AG08396 (cell line): ENCODE results near the gene PDE3B.
"Not testable (repeated sequence)": the region's sequence is repeated elsewhere in the genome, so short reads cannot be mapped to it uniquely, and the experiment has no call there.

ENCODE experiments used
- DNase-seq: peaks from one replicate; pipeline ENCODE4 v3.0.0; 2012; ENCODE audit warnings: low spot score, mixed read lengths

The PDE3B gene

GRCh38 chr11:14748090-14748489, 104.5 kb downstream of the PDE3B start:
- DNase-seq, result no peak

GRCh38 chr11:14750911-14751310, 107.3 kb downstream of the PDE3B start:
- no peak for DNase-seq

- no peak for DNase-seq
Measured at GRCh38 chr11:14751975-14752407, 108.4 kb downstream of the PDE3B start.

GRCh38 chr11:14755140-14755539, 111.5 kb downstream of the PDE3B start:
- no peak for DNase-seq

GRCh38 chr11:14756349-14756748, 112.7 kb downstream of the PDE3B start:
- no peak for DNase-seq

GRCh38 chr11:14759300-14760012, 115.9 kb downstream of the PDE3B start:
- DNase-seq, result not testable (repeated sequence)

- no peak for DNase-seq
Measured at GRCh38 chr11:14764179-14764578, 120.6 kb downstream of the PDE3B start.

GRCh38 chr11:14764579-14765527, 121.2 kb downstream of the PDE3B start:
- DNase-seq, result no peak

GRCh38 chr11:14766585-14766984, 123.0 kb downstream of the PDE3B start:
- DNase-seq, result no peak

GRCh38 chr11:14768526-14769188, 125.1 kb downstream of the PDE3B start:
- DNase-seq, result no peak

- no peak for DNase-seq
Measured at GRCh38 chr11:14773755-14774154, 130.2 kb downstream of the PDE3B start.

GRCh38 chr11:14774721-14775120, 131.1 kb downstream of the PDE3B start:
- no peak for DNase-seq

- no peak for DNase-seq
Measured at GRCh38 chr11:14775897-14776296, 132.3 kb downstream of the PDE3B start.

- not testable (repeated sequence) for DNase-seq
Measured at GRCh38 chr11:14778460-14778859, 134.9 kb downstream of the PDE3B start.

GRCh38 chr11:14783788-14784187, 140.2 kb downstream of the PDE3B start:
- DNase-seq, result no peak

- no peak for DNase-seq
Measured at GRCh38 chr11:14784230-14784629, 140.6 kb downstream of the PDE3B start.

- no peak for DNase-seq
Measured at GRCh38 chr11:14789879-14790484, 146.4 kb downstream of the PDE3B start.

- no peak for DNase-seq
Measured at GRCh38 chr11:14793546-14793945, 149.9 kb downstream of the PDE3B start.

- DNase-seq, result not testable (repeated sequence)
Measured at GRCh38 chr11:14796028-14796427, 152.4 kb downstream of the PDE3B start.

- no peak for DNase-seq
Measured at GRCh38 chr11:14803846-14804245, 160.2 kb downstream of the PDE3B start.

GRCh38 chr11:14809466-14809865, 165.9 kb downstream of the PDE3B start:
- no peak for DNase-seq

GRCh38 chr11:14812757-14813156, 169.2 kb downstream of the PDE3B start:
- DNase-seq, result no peak
